OCI-LY7 (cell line): ENCODE results near the gene LPGAT1. TPM values are rescaled to one million over a fixed set of nuclear protein-coding genes. Genes with fewer than 3 reads are reported as not detected.
"Not testable (repeated sequence)": the region's sequence is repeated elsewhere in the genome, so short reads cannot be mapped to it uniquely, and the experiment has no call there.

Experiments used
- BruUV-seq: library from RNA; stranded (reverse); fragments of 400-500 nt; replicated peaks from 2 replicates; lab custom pipeline; 2021; lab: Mats Ljungman, UMichigan
- CTCF ChIA-PET: fragments of 300-600 bp; sonication (Branson Sonifier 250); formaldehyde crosslinking; loops from one replicate; lab custom pipeline; 2022; ENCODE audit warnings: antibody characterized with exemption; ENCODE audit not compliant: unreplicated experiment; lab: Charles Lee
- POLR2A ChIA-PET: fragments of 300-600 bp; sonication (Branson Sonifier 250); formaldehyde crosslinking; loops from one replicate; lab custom pipeline; 2022; ENCODE audit warnings: antibody characterized with exemption; lab: Charles Lee
- DNase-seq: peaks from one replicate; pipeline ENCODE4 v3.0.0-alpha.2; 2015; ENCODE audit warnings: low spot score
- H2AFZ ChIP-seq: fragments of 200-600 bp; sonication (generic), shearing (Covaris generic); 2 replicates; pipeline ENCODE4 v1.6.1; 2014; ENCODE audit warnings: mild to moderate bottlenecking, antibody characterized with exemption, low read length, moderate library complexity
- H3K27ac ChIP-seq: fragments of 200-600 bp; sonication (generic); 2 replicates; pipeline ENCODE4 v1.5.1; 2014; ENCODE audit warnings: mixed run types, low read depth, mild to moderate bottlenecking, moderate library complexity, low read length, inconsistent platforms; ENCODE audit not compliant: poor library complexity, severe bottlenecking
- H3K36me3 ChIP-seq: fragments of 200-600 bp; sonication (generic); 2 replicates; pipeline ENCODE4 v1.6.1; 2014; ENCODE audit warnings: mild to moderate bottlenecking, antibody characterized with exemption, low read length, moderate library complexity, mixed read lengths; ENCODE audit not compliant: insufficient read depth
- H3K4me1 ChIP-seq: fragments of 200-600 bp; sonication (generic); 2 replicates; pipeline ENCODE4 v1.5.1; 2014; ENCODE audit warnings: mild to moderate bottlenecking, low read length; ENCODE audit not compliant: insufficient read depth, poor library complexity, severe bottlenecking
- H3K4me2 ChIP-seq: fragments of 200-600 bp; sonication (generic); 2 replicates; pipeline ENCODE4 v1.6.1; 2014; ENCODE audit warnings: mild to moderate bottlenecking, low read length
- H3K4me3 ChIP-seq: fragments of 200-600 bp; sonication (generic); 2 replicates; pipeline ENCODE4 v1.5.1; 2014; ENCODE audit warnings: mild to moderate bottlenecking, low read depth, low read length; ENCODE audit not compliant: poor library complexity, severe bottlenecking
- H3K79me2 ChIP-seq: fragments of 200-600 bp; sonication (generic); 2 replicates; pipeline ENCODE4 v1.6.1; 2016; ENCODE audit warnings: low read depth, mild to moderate bottlenecking, low read length, moderate library complexity, mixed read lengths; ENCODE audit not compliant: insufficient read depth
- H3K9me2 ChIP-seq: fragments of 200-600 bp; sonication (generic); 2 replicates; pipeline ENCODE4 v1.6.1; 2016; ENCODE audit warnings: mild to moderate bottlenecking, low read length, mixed read lengths; ENCODE audit not compliant: insufficient read depth
- H3K9me3 ChIP-seq: fragments of 200-600 bp; sonication (generic); 2 replicates; pipeline ENCODE4 v1.6.1; 2014; ENCODE audit warnings: mild to moderate bottlenecking, mixed run types, low read length, mixed read lengths
- H4K20me1 ChIP-seq: fragments of 200-600 bp; sonication (generic); 2 replicates; pipeline ENCODE4 v1.6.1; 2014; ENCODE audit warnings: mild to moderate bottlenecking, antibody characterized with exemption, low read length, moderate library complexity, mixed read lengths; ENCODE audit not compliant: insufficient read depth
- EZH2phosphoT487 ChIP-seq: fragments of 200-600 bp; sonication (generic); IDR thresholded peaks from 2 replicates; pipeline ENCODE4 v1.6.1; 2018; ENCODE audit warnings: low read depth, borderline replicate concordance, mild to moderate bottlenecking, mixed run types, antibody characterized with exemption, low read length, moderate library complexity, mixed read lengths
- intact Hi-C: fragments of 100-400 bp; cut with micrococcal nuclease; formaldehyde crosslinking; loops from one replicate; pipeline ENCODE4 v1.10.0; 2022; ENCODE audit not compliant: unreplicated experiment
- total RNA-seq, 2 experiments: library from RNA; depleted of rRNA in 1 of 2; stranded (reverse); fragments of >200 nt in 1 of 2; shearing (Covaris generic) in 1 of 2; gene quantifications; 2 replicates each; pipeline ENCODE4 v1.2.3, GENCODE V29; 2014 to 2022
- TF ChIP-seq, protein P1 (sequence below): fragments of 200-600 bp; sonication (generic); conservative IDR thresholded peaks from 2 replicates; pipeline ENCODE4 v1.5.1; 2014; ENCODE audit warnings: mild to moderate bottlenecking, antibody characterized with exemption, low read length, moderate library complexity, mixed read lengths

LPGAT1 gene
- total RNA-seq, 2 experiments from 2014 or later, result 14.1 to 35.2 TPM

DNA sequence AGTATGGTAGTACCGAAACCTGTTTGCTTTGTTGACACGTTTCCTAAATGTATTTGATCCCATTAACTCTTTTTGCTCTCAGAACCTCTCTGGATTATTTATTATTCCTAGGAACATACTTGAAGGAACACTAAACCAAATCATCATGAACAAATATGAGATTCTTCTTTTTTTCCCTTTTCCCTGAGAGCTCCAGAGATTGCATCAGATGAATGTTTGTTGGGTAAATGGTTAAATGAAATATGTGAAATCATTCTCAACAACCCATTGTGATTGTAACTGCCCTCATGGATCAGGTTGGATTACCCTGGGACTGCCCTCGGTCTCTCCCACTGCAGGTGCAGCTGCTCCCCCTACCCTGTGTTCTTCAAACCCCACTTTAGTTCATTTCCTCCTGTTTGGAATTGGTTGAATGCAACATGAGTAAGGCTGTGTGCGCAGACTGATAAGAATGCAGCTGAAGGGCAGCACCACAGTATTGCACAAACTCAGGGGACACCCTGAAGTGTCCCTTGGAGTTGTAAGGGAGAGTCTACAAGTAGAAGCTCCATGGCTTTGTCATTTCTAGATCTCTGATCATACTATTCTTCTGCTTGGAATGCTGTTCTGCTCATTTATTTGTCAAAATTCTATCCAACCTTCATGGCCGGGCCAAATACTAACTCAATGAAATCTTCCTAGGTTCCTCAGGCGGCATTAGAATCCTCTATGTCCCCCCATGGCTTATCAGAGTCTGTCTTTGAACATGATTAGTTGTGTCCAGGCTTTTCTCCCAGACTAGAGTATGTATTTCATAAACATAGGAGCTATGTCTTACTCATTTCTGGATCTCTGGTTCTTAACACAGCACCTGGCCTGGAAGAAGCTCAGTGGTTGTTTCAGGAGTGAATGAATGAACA, 108.0 kb downstream of the LPGAT1 start:
- Histone ChIP-seq H3K4me2 (no peak overlapping the region), H2AFZ (no peak overlapping the region), H3K36me3 (no peaks in the 10 kb centered on the region), H3K4me1 (no peaks in the 10 kb centered on the region), H3K9me2 (no peaks in the 10 kb centered on the region), H3K79me2 (no peaks in the 10 kb centered on the region), H3K9me3 (0 out of 2 replicates have a peak, but pooled peaks cover 5% of the 10 kb centered on the region), H4K20me1 (no peaks in the 10 kb centered on the region), H3K4me3 (no peak overlapping the region), H3K27ac (no peak overlapping the region)
- no TSS peak for BruUV-seq
- TF ChIP-seq, protein P1, sequence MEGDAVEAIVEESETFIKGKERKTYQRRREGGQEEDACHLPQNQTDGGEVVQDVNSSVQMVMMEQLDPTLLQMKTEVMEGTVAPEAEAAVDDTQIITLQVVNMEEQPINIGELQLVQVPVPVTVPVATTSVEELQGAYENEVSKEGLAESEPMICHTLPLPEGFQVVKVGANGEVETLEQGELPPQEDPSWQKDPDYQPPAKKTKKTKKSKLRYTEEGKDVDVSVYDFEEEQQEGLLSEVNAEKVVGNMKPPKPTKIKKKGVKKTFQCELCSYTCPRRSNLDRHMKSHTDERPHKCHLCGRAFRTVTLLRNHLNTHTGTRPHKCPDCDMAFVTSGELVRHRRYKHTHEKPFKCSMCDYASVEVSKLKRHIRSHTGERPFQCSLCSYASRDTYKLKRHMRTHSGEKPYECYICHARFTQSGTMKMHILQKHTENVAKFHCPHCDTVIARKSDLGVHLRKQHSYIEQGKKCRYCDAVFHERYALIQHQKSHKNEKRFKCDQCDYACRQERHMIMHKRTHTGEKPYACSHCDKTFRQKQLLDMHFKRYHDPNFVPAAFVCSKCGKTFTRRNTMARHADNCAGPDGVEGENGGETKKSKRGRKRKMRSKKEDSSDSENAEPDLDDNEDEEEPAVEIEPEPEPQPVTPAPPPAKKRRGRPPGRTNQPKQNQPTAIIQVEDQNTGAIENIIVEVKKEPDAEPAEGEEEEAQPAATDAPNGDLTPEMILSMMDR, result no peak
- TF ChIP-seq EZH2phosphoT487, result no peak
- ChIA-PET POLR2A (interaction anchor here (0.6 to 1.1 kb wide), 2 partner anchors 39 to 270 kb away, joined by 3 read pairs; no protein-coding TSS in a partner anchor), CTCF (no interaction called here)
- no peak for DNase-seq
- intact Hi-C loops, result no loop called here

GRCh38 chr1:211716555-211716954, 114.0 kb downstream of the LPGAT1 start:
- intact Hi-C loops, CTCF ChIA-PET, H4K20me1 ChIP-seq: not testable (repeated sequence)

GRCh38 chr1:211715971-211716370, 114.6 kb downstream of the LPGAT1 start:
- no peaks in the 10 kb centered on the region for H3K9me2 ChIP-seq
- H3K4me1 ChIP-seq, result no peaks in the 10 kb centered on the region
- no peaks in the 10 kb centered on the region for H3K36me3 ChIP-seq
- H4K20me1 ChIP-seq, result no peaks in the 10 kb centered on the region
- H3K27ac ChIP-seq, result no peak overlapping the region
- CTCF ChIA-PET, result no interaction called here
- POLR2A ChIA-PET, result no interaction called here
- H3K79me2 ChIP-seq, result no peaks in the 10 kb centered on the region
- H3K4me3 ChIP-seq, result no peak overlapping the region
- no peak overlapping the region for H3K4me2 ChIP-seq
- TF ChIP-seq, protein P1, result no peak
- no peak for TF ChIP-seq EZH2phosphoT487
- no peak overlapping the region for H2AFZ ChIP-seq
- no peak for DNase-seq
- 0 out of 2 replicates have a peak, but pooled peaks cover 5% of the 10 kb centered on the region for H3K9me3 ChIP-seq
- BruUV-seq, result no TSS peak
- intact Hi-C loops, result no loop called here

More at GRCh38 chr1:211716555-211716954, 114.0 kb downstream of the LPGAT1 start:
- H3K4me3 ChIP-seq, H3K9me3 ChIP-seq, H3K27ac ChIP-seq, H3K36me3 ChIP-seq, H3K79me2 ChIP-seq, DNase-seq, H3K4me2 ChIP-seq, H3K4me1 ChIP-seq, POLR2A ChIA-PET, BruUV-seq, H3K9me2 ChIP-seq, H2AFZ ChIP-seq: not testable (repeated sequence)
